HEK293 (cell line): ENCODE data around the gene ANOS1.

Experiments
- SP2 ChIP-seq: fragments of 450-650 bp; formaldehyde crosslinking; IDR thresholded peaks from 2 replicates; pipeline ENCODE4 v1.5.1; 2016; ENCODE audit warnings: missing biosample characterization, missing genetic modification characterization
- ZBTB11 ChIP-seq: fragments of 450-650 bp; formaldehyde crosslinking; conservative IDR thresholded peaks from 2 replicates; pipeline ENCODE4 v1.5.1; 2016; ENCODE audit warnings: low read depth, missing biosample characterization, missing genetic modification characterization
- ZNF174 ChIP-seq: fragments of 450-650 bp; formaldehyde crosslinking; IDR thresholded peaks from 2 replicates; pipeline ENCODE4 v1.5.0; 2017; ENCODE audit warnings: missing biosample characterization, mild to moderate bottlenecking, missing genetic modification characterization
- ZNF274 ChIP-seq, 2 experiments: fragments of 200-500 bp in 1 of 2; fragments of 450-650 bp in 1 of 2; sonication (Bioruptor generic) in 1 of 2; formaldehyde crosslinking in 1 of 2; IDR thresholded peaks; 2 replicates each; pipeline versions ENCODE4 v1.5.1 to v1.6.1; 2014 to 2016; ENCODE audit warnings: borderline replicate concordance in 1 of 2, inconsistent platforms in 1 of 2, low read length in 1 of 2, missing biosample characterization in 1 of 2, missing genetic modification characterization in 1 of 2
- ZNF529 ChIP-seq: fragments of 450-650 bp; formaldehyde crosslinking; IDR thresholded peaks from 2 replicates; pipeline ENCODE4 v1.5.1; 2017; ENCODE audit warnings: missing genetic modification characterization, missing biosample characterization; ENCODE audit not compliant: insufficient replicate concordance
- ZNF571 ChIP-seq: fragments of 450-650 bp; formaldehyde crosslinking; IDR thresholded peaks from 2 replicates; pipeline ENCODE4 v1.5.0; 2017; ENCODE audit warnings: missing biosample characterization, missing genetic modification characterization
- ZNF704 ChIP-seq: fragments of 450-650 bp; formaldehyde crosslinking; IDR thresholded peaks from 2 replicates; pipeline ENCODE4 v1.5.1; 2016; ENCODE audit warnings: missing biosample characterization, missing genetic modification characterization
- TF ChIP-seq, protein P1 (sequence below): fragments of 450-650 bp; formaldehyde crosslinking; IDR thresholded peaks from 2 replicates; pipeline ENCODE4 v1.5.1; 2016; ENCODE audit warnings: missing biosample characterization, missing genetic modification characterization
- TF ChIP-seq, protein P2 (sequence below): fragments of 450-650 bp; formaldehyde crosslinking; IDR thresholded peaks from 2 replicates; pipeline ENCODE4 v1.5.1; 2016; ENCODE audit warnings: missing biosample characterization, missing genetic modification characterization
- TF ChIP-seq, protein P3 (sequence below): fragments of 450-650 bp; formaldehyde crosslinking; IDR thresholded peaks from 2 replicates; pipeline ENCODE4 v1.5.1; 2016; ENCODE audit warnings: missing biosample characterization, missing genetic modification characterization

DNA sequence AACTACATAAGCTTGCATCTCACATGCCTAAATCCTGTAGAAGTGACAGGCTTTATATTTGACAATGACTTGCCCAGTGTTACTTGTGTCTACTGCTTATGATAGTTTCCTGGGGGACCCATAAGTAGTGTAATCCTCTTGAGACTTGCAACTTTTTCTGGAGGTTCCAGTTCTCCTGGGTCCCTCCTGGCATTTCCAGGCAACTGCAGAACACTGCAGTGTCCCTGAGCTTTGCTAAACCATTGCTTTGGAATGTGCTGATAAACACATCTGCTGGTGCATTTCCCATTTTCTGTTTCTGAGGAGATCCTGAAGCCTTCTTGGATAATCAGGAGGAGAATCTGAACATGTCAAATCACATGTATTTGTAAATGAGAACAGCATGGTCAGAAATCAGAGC lies 82.0 kb downstream of the ANOS1 start:
- TF ChIP-seq ZNF704 (tag by site-specific recombination) (no peak), ZNF529 (tag by site-specific recombination) (no peak), ZBTB11 (no peak), ZNF274 (IDR thresholded peaks at IDR 0.05; ENCODE audit: low read length) (no peak), ZNF274 (tag by site-specific recombination; IDR thresholded peaks at IDR 0.05; ENCODE audit: borderline replicate concordance) (no peak), ZNF571 (tag by site-specific recombination) (no peak), SP2 (tag by site-specific recombination) (no peak), ZNF174 (tag by site-specific recombination) (no peak)
- TF ChIP-seq, protein P1, sequence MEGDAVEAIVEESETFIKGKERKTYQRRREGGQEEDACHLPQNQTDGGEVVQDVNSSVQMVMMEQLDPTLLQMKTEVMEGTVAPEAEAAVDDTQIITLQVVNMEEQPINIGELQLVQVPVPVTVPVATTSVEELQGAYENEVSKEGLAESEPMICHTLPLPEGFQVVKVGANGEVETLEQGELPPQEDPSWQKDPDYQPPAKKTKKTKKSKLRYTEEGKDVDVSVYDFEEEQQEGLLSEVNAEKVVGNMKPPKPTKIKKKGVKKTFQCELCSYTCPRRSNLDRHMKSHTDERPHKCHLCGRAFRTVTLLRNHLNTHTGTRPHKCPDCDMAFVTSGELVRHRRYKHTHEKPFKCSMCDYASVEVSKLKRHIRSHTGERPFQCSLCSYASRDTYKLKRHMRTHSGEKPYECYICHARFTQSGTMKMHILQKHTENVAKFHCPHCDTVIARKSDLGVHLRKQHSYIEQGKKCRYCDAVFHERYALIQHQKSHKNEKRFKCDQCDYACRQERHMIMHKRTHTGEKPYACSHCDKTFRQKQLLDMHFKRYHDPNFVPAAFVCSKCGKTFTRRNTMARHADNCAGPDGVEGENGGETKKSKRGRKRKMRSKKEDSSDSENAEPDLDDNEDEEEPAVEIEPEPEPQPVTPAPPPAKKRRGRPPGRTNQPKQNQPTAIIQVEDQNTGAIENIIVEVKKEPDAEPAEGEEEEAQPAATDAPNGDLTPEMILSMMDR: no peak
- TF ChIP-seq, protein P2, sequence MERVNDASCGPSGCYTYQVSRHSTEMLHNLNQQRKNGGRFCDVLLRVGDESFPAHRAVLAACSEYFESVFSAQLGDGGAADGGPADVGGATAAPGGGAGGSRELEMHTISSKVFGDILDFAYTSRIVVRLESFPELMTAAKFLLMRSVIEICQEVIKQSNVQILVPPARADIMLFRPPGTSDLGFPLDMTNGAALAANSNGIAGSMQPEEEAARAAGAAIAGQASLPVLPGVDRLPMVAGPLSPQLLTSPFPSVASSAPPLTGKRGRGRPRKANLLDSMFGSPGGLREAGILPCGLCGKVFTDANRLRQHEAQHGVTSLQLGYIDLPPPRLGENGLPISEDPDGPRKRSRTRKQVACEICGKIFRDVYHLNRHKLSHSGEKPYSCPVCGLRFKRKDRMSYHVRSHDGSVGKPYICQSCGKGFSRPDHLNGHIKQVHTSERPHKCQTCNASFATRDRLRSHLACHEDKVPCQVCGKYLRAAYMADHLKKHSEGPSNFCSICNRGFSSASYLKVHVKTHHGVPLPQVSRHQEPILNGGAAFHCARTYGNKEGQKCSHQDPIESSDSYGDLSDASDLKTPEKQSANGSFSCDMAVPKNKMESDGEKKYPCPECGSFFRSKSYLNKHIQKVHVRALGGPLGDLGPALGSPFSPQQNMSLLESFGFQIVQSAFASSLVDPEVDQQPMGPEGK (tag by site-specific recombination): no peak
- TF ChIP-seq, protein P3, sequence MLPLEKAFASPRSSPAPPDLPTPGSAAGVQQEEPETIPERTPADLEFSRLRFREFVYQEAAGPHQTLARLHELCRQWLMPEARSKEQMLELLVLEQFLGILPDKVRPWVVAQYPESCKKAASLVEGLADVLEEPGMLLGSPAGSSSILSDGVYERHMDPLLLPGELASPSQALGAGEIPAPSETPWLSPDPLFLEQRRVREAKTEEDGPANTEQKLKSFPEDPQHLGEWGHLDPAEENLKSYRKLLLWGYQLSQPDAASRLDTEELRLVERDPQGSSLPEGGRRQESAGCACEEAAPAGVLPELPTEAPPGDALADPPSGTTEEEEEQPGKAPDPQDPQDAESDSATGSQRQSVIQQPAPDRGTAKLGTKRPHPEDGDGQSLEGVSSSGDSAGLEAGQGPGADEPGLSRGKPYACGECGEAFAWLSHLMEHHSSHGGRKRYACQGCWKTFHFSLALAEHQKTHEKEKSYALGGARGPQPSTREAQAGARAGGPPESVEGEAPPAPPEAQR (tag by site-specific recombination): no peak
